AML-193 (cell line): Measurements from ENCODE around the gene CLP1.

Experiments used
- DNase-seq, 2 experiments: peaks; one replicate each; lab custom pipeline; 2025; lab: John Stamatoyannopoulos, UW

Gene CLP1

GRCh38 chr11:57657194-57658022, at the start of gene CLP1:
CLP1 (plus strand) TSS chr11:57657762; CDS start chr11:57659477, 1,715 bp downstream.
- peak; percentile 95 to 97 for DNase-seq

- no peak for DNase-seq
These were observed 47.4 kb upstream of the CLP1 start for GRCh38 chr11:57610170-57610569.

- no peak for DNase-seq
These were observed 43.3 kb upstream of the CLP1 start for GRCh38 chr11:57614234-57614772.

GRCh38 chr11:57615308-57615707, 42.3 kb upstream of the CLP1 start:
- DNase-seq = no peak

GRCh38 chr11:57616595-57616994, 41.0 kb upstream of the CLP1 start:
- DNase-seq = no peak

- DNase-seq = no peak
These were observed 39.1 kb upstream of the CLP1 start for GRCh38 chr11:57618438-57618837.

- DNase-seq = no peak
These were observed 38.2 kb upstream of the CLP1 start for GRCh38 chr11:57619331-57619730.

- DNase-seq = no peak
These were observed 37.1 kb upstream of the CLP1 start for GRCh38 chr11:57620467-57620866.

GRCh38 chr11:57622263-57622662, 35.3 kb upstream of the CLP1 start:
- no peak for DNase-seq

- DNase-seq = no peak
These were observed 32.7 kb upstream of the CLP1 start for GRCh38 chr11:57624864-57625263.

GRCh38 chr11:57626895-57627294, 30.7 kb upstream of the CLP1 start:
- DNase-seq = no peak

- no peak for DNase-seq
These were observed 27.4 kb upstream of the CLP1 start for GRCh38 chr11:57630171-57630570.

- DNase-seq = no peak
These were observed 25.4 kb upstream of the CLP1 start for GRCh38 chr11:57632116-57632515.

GRCh38 chr11:57633394-57634070, 24.0 kb upstream of the CLP1 start:
- DNase-seq = no peak

- no peak for DNase-seq
These were observed 23.3 kb upstream of the CLP1 start for GRCh38 chr11:57634311-57634710.

GRCh38 chr11:57635246-57635645, 22.3 kb upstream of the CLP1 start:
- DNase-seq = no peak

GRCh38 chr11:57637626-57638004, 19.9 kb upstream of the CLP1 start:
- DNase-seq = no peak

GRCh38 chr11:57638005-57638781, 19.4 kb upstream of the CLP1 start:
- DNase-seq = no peak

- no peak for DNase-seq
These were observed 18.7 kb upstream of the CLP1 start for GRCh38 chr11:57638811-57639320.

- DNase-seq = no peak
These were observed 18.1 kb upstream of the CLP1 start for GRCh38 chr11:57639321-57640067.

- DNase-seq = no peak
These were observed 17.3 kb upstream of the CLP1 start for GRCh38 chr11:57640068-57640800.
